ENCODE results near the gene SETD2.
"Not testable (repeated sequence)": the region's sequence is repeated elsewhere in the genome, so short reads cannot be mapped to it uniquely, and the experiment has no call there.

Gene SETD2

DNA sequence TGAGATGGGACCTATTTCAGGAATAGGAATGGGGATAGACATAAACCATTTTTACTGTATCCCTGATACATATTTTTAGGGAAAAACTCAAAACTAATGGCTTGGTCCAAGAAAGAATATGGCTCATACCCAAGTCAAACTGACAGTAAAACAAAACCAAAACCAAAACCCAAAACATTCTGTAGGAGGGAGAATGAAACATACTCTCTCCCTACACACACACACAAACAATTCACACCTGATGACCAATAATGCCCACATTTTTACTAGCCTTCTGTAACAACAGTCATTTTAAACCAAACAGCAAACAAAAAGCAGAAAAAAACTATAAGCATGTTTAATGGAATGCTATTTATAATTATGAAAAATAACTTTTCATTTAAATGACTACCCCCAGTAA is 109.5 kb downstream of the SETD2 start:
- Histone ChIP-seq H3K4me1 (peaks cover 0 to 17% (median 4%) of the 10 kb centered on the region in 4 donors), H3K27ac (no peak overlapping the region), H3K27me3 (no peaks in the 10 kb centered on the region), H3K9me3 (no peaks in the 10 kb centered on the region), H3K4me3 (no peak overlapping the region), H3K36me3 (peaks cover 7 to 24% (median 22%) of the 10 kb centered on the region in 3 donors)
- TF ChIP-seq, protein P1, sequence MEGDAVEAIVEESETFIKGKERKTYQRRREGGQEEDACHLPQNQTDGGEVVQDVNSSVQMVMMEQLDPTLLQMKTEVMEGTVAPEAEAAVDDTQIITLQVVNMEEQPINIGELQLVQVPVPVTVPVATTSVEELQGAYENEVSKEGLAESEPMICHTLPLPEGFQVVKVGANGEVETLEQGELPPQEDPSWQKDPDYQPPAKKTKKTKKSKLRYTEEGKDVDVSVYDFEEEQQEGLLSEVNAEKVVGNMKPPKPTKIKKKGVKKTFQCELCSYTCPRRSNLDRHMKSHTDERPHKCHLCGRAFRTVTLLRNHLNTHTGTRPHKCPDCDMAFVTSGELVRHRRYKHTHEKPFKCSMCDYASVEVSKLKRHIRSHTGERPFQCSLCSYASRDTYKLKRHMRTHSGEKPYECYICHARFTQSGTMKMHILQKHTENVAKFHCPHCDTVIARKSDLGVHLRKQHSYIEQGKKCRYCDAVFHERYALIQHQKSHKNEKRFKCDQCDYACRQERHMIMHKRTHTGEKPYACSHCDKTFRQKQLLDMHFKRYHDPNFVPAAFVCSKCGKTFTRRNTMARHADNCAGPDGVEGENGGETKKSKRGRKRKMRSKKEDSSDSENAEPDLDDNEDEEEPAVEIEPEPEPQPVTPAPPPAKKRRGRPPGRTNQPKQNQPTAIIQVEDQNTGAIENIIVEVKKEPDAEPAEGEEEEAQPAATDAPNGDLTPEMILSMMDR (IDR thresholded peaks at IDR 0.05) = no peak
- intact Hi-C loops (cut with DNase I; ENCODE audit: low total_unique reads) = no loop called here
- DNase-seq = no peak

DNA sequence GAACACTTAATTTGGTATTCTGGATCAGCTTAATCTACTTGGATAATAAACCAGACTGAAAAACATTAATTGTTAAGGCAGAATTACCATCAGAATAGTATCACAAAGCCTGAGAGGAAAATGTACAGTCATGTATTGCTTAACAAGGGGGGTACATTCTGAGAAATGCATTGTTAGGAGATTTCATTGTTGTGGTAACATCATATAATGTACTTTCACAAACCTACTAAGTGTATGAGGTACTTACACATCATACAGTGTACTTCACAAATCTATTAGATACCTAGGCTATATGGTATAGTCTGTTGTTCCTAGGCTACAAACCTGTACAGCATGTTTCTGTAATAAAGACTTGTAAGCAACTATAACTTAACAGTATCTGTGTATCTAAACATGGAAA is 116.2 kb downstream of the SETD2 start:
- Histone ChIP-seq H3K4me1 (peaks cover 0 to 3% (median 0%) of the 10 kb centered on the region in 4 donors), H3K27ac (no peak overlapping the region)
- intact Hi-C loops (cut with DNase I; ENCODE audit: low total_unique reads) = no loop called here

DNA sequence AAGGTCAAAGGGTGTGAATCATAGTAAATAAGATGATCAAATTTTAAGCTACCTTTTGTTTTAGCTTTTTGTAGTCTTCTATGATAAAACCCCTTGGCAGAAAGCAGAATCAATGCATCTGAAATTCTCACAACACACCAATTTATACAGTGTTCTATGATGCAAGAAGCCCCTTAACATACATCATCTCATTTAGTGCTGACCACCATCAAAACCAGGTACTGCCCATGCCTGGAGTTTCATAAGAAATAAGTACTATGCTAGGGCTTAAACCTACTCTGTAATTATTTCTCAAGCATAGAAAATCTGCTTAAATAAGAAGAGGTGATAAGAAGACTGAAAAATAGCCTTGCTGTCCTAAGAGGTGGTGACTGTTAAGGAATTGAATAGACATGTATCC is 116.8 kb downstream of the SETD2 start:
- peaks cover 19 to 30% (median 20%) of the 10 kb centered on the region in 3 donors for H3K36me3 ChIP-seq
- TF ChIP-seq, protein P1 (IDR thresholded peaks at IDR 0.05) = no peak
- intact Hi-C loops (cut with DNase I; ENCODE audit: low total_unique reads) = no loop called here
- no peak for DNase-seq
- H3K4me3 ChIP-seq = no peak overlapping the region
- peaks cover 0 to 3% (median 0%) of the 10 kb centered on the region in 4 donors for H3K4me1 ChIP-seq
- H3K9me3 ChIP-seq = no peaks in the 10 kb centered on the region
- H3K27ac ChIP-seq = no peak overlapping the region
- H3K27me3 ChIP-seq = no peaks in the 10 kb centered on the region

More for the DNA sequence above, 116.2 kb downstream of the SETD2 start:
- H3K36me3 ChIP-seq = peaks cover 15 to 28% (median 18%) of the 10 kb centered on the region in 3 donors
- TF ChIP-seq, protein P1 (IDR thresholded peaks at IDR 0.05) = no peak
- DNase-seq = no peak
- no peak overlapping the region for H3K4me3 ChIP-seq
- H3K27me3 ChIP-seq = no peaks in the 10 kb centered on the region
- no peaks in the 10 kb centered on the region for H3K9me3 ChIP-seq

DNA sequence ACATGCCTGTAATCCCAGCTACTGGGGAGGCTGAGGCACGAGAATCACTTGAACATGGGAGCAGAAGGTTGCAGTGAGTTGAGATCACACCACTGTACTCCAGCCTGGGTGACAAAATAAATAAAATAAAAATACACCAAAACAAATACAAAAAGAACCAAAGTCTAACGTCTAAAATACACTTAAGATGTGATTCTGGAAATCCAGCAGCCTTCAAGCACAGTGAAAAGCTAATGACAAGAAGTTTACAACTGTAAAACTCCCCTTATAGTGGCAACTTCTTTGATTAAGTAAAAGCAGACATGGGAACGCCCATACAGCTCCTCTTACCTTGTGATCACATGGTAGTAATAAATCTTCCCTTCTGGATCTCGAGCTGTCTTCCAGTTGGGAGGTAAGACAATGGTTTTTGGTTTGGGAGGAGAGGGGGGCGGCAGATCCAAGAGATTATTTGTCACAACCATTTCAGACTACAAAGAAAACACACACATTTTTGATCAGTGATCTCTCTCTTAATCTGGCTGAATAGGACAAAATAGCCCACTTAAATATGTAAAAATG is 121.6 kb downstream of the SETD2 start:
- Histone ChIP-seq H3K27ac (no peak overlapping the region), H3K27me3 (no peaks in the 10 kb centered on the region), H3K9me3 (no peaks in the 10 kb centered on the region), H3K36me3 (peaks cover 51 to 75% (median 67%) of the 10 kb centered on the region in 3 donors), H3K4me1 (no peaks in the 10 kb centered on the region), H3K4me3 (no peak overlapping the region)
- TF ChIP-seq, protein P1 (IDR thresholded peaks at IDR 0.05) = no peak
- no peak for DNase-seq
- intact Hi-C loops (cut with DNase I; ENCODE audit: low total_unique reads) = no loop called here

DNA sequence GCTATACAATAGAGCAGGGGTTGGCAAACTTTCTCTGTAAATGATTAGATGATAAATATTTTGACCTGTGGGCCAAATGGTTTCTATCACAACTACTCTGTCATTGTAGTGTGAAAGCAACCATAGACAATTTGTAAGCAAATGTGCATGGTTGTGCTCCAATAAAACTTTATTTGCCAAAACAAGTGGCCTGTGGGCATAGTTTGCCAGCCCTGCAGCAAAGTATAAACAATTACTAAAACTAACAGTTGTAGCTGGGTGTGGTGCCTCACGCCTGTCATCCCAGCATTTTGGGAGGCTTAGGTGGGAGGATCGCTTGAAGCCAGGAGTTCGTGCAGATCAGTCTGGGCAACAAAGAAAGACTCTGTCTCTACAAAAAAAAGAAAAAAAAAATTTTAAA is 122.8 kb downstream of the SETD2 start:
- TF ChIP-seq, protein P1 (IDR thresholded peaks at IDR 0.05) = no peak
- no peak for DNase-seq
- Histone ChIP-seq H3K4me3 (no peak overlapping the region), H3K27ac (no peak overlapping the region), H3K9me3 (no peaks in the 10 kb centered on the region), H3K27me3 (no peaks in the 10 kb centered on the region), H3K4me1 (no peaks in the 10 kb centered on the region), H3K36me3 (peaks cover 58 to 83% (median 75%) of the 10 kb centered on the region in 3 donors)
- intact Hi-C loops (cut with DNase I; ENCODE audit: low total_unique reads) = no loop called here

DNA sequence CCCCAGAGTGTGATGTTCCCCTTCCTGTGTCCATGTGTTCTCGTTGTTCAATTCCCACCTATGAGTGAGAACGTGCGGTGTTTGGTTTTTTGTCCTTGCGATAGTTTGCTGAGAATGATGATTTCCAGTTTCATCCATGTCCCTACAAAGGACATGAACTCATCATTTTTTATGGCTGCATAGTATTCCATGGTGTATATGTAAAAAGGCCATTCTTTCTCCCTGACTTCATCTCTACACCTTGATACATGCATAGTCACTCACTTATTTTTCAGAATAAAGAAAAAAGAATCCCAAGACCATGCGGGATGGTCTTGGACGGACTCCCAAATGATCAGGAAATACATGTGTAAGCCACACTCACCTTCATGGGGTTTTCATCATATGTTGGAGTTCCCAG is 126.6 kb downstream of the SETD2 start:
- H3K27ac ChIP-seq = not testable (repeated sequence)

More for the DNA sequence above, 126.6 kb downstream of the SETD2 start:
- DNase-seq; H3K4me3 ChIP-seq; H3K27me3 ChIP-seq; intact Hi-C loops (cut with DNase I; ENCODE audit: low total_unique reads); H3K4me1 ChIP-seq; H3K9me3 ChIP-seq: not testable (repeated sequence)
- peaks cover 62 to 94% (median 65%) of the 10 kb centered on the region in 3 donors for H3K36me3 ChIP-seq
